Nephron (organoid): ENCODE results near the gene DOCK6.

Experiments used
- H3K27ac Mint-ChIP-seq, 3 experiments: 2 replicates each; pipeline ENCODE4 v1.8.0; 2020; ENCODE audit warnings: mixed read lengths in 3 of 3, mild to moderate bottlenecking in 2 of 3, moderate library complexity in 1 of 3
- H3K27me3 Mint-ChIP-seq: 2 replicates; pipeline ENCODE4 v1.8.0; 2021; ENCODE audit warnings: low read depth, mild to moderate bottlenecking, moderate library complexity, mixed read lengths
- H3K36me3 Mint-ChIP-seq: 2 replicates; pipeline ENCODE4 v1.8.0; 2020; ENCODE audit warnings: low read depth, mixed read lengths
- H3K4me1 Mint-ChIP-seq: 2 replicates; pipeline ENCODE4 v1.8.0; 2020; ENCODE audit warnings: mixed read lengths
- H3K4me3 Mint-ChIP-seq, 3 experiments: 2 replicates each; pipeline ENCODE4 v1.8.0; 2020; ENCODE audit warnings: mild to moderate bottlenecking in 3 of 3, mixed read lengths in 3 of 3, moderate library complexity in 2 of 3
- H3K9me3 Mint-ChIP-seq: 2 replicates; pipeline ENCODE4 v1.8.0; 2020; ENCODE audit warnings: mixed read lengths
- CTCF ChIP-seq, 3 experiments: fragments of 200-600 bp; sonication (generic); IDR thresholded peaks; one replicate each; pipeline ENCODE4 v1.5.0; 2021; ENCODE audit warnings: antibody characterized with exemption in 3 of 3; ENCODE audit not compliant: unreplicated experiment in 3 of 3

DOCK6 gene

DNA sequence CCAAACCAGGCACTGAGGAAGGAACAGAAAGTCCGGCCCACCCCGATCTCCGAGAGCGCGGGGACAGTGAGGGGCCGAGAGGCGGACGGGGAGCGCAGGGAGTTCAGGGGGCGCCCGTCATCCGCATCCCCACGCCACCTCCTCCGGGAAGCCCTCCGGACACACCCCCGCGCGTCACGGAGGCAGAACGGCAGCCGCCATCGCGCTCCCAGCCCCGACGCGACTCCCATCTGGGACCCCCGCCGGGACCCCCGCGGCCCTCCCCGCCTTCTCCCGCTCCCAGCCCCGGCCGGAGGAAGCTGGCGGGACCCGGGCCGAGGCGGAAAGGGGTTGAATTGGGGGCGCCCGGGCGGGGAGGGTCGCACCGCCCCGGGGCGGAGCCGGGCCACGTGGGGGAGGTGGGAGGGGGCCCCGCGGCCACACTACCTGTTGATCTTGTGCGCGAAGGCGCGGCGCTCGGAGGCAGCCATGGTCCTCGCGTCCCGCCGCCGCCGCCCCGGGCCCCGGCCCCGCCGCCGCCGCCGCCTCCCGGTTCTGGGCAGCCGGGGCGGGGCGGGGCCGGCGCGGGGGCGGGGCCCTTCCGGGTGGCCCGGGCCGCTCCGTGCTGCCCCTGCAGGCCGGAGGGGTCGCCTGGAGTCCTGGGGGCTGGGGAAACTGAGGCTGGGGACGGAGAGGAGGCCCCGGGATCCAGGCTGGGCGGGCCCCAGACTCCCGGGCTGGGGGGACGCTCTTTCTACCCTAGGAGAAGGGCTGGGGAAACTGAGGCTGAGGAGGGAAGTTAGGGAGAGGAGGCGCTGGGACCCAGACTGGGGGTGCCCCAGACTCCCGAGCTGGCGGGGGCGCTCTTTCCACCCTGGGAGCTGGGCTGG, at the start of gene DOCK6:
TSS of gene DOCK6 (minus strand) at position 554 of the 869 bp plus-strand sequence. CDS start at position 470, 84 bp downstream.
- Mint-ChIP-seq H3K36me3 (no peaks in the 10 kb centered on the region), H3K27me3 (peaks cover 10% of the 10 kb centered on the region), H3K27ac (peak within 1 kb of the TSS; percentile 88 to 92 (median 91)), H3K4me3 (peak within 1 kb of the TSS; percentile 84 to 92 (median 89)), H3K4me1 (no peaks in the 10 kb centered on the region), H3K9me3 (no peaks in the 10 kb centered on the region)
- TF ChIP-seq CTCF (IDR thresholded peaks at IDR 0.05; ENCODE audit: unreplicated experiment in 3 of 3) = peak; percentile 17 to 43 (median 37)

DNA sequence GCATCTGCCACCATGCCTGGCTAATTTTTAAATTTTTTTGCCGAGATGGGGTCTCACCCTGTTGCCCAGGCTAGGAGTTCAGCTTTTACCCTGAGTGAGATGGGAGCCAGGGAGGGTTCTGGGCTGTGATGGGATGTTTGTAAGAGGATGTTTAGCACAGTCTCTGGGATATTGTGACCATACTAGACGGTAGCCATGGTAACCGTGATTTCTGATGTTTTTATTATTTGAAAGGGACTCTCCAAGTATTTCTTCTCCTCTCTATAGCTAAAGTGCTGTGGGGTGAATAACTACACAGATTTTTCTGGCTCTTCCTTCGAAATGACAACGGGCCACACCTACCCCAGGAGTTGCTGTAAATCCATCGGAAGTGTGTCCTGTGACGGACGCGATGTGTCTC, 44.0 kb upstream of the DOCK6 start:
- TF ChIP-seq CTCF (IDR thresholded peaks at IDR 0.05; ENCODE audit: unreplicated experiment in 3 of 3) = no peak
- no peaks in the 10 kb centered on the region for H3K4me1 Mint-ChIP-seq
- no peaks in the 10 kb centered on the region for H3K36me3 Mint-ChIP-seq
- H3K27me3 Mint-ChIP-seq = no peaks in the 10 kb centered on the region
- peaks cover 2% of the 10 kb centered on the region for H3K9me3 Mint-ChIP-seq
- no peak overlapping the region for H3K4me3 Mint-ChIP-seq
- no peak overlapping the region for H3K27ac Mint-ChIP-seq

- H3K27ac Mint-ChIP-seq = no peak overlapping the region
- TF ChIP-seq CTCF (IDR thresholded peaks at IDR 0.05; ENCODE audit: unreplicated experiment in 3 of 3) = no peak
- H3K4me1 Mint-ChIP-seq = no peaks in the 10 kb centered on the region
- no peaks in the 10 kb centered on the region for H3K36me3 Mint-ChIP-seq
- H3K27me3 Mint-ChIP-seq = no peaks in the 10 kb centered on the region
- H3K9me3 Mint-ChIP-seq = peaks cover under 1% of the 10 kb centered on the region
- no peak overlapping the region for H3K4me3 Mint-ChIP-seq
Observed at GRCh38 chr19:11304936-11305335, 42.6 kb upstream of the DOCK6 start.

DNA sequence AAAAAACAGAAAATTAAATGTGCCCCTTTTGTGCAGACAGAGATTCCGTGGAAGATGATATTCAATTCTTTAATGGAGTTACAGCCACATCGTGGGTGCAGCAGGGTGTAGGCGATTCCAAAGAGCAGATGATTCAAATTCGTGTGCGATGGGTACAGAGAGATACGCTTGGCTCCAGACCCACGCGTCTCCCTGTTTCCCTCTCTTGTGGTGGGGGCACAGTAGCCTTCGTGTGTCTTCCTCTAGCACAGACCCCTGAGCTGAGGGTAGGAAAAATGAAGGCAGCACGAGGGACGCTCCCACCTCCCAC, 38.4 kb upstream of the DOCK6 start:
- Mint-ChIP-seq H3K4me3 (no peak overlapping the region), H3K27ac (no peak overlapping the region), H3K27me3 (no peaks in the 10 kb centered on the region), H3K36me3 (no peaks in the 10 kb centered on the region), H3K4me1 (peaks cover 5% of the 10 kb centered on the region), H3K9me3 (no peaks in the 10 kb centered on the region)
- no peak for TF ChIP-seq CTCF (IDR thresholded peaks at IDR 0.05; ENCODE audit: unreplicated experiment in 3 of 3)

DNA sequence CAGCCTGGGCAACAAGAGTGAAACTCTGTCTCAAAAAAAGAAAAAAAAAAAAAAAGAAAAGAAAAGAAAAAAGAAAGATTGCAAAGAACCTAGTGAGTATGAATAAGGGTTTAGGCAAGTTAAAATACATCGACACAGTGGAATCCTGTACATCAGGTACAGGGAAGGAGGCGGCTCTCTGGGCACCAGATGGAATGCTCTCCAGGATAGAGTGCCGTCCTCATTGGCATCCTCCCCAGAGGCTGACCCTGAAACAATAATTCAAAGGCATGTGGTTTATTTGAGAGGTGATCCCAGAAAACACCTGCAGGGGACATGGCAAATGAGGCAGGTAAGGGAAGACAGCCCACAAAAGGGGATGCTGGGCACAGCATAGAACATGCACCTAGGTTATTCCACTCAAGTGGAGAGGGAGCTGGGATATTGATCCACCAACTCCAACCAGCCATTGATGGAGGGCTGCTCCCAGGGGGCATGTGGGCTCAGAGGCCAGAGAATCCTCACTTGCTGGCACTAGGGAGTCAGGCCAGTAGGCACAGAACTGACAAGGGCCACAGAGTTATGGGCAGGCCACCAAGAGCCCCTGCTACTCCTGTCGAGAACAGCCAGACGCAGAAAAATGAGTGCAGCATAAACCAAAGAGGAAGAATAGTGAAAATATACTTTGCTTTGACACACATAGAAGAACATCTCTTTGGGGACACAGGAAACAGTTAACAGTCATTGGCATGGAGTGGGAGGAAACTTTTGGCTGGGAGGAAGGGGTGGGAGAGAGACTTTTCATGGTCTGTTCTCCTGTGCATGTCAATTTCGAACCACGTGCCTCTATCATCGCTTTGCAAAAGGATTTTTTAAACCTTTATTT, 37.9 kb upstream of the DOCK6 start:
- Mint-ChIP-seq H3K4me3 (no peak overlapping the region), H3K27me3 (no peaks in the 10 kb centered on the region), H3K27ac (no peak overlapping the region), H3K36me3 (no peaks in the 10 kb centered on the region), H3K4me1 (peaks cover 5% of the 10 kb centered on the region), H3K9me3 (no peaks in the 10 kb centered on the region)
- no peak for TF ChIP-seq CTCF (IDR thresholded peaks at IDR 0.05; ENCODE audit: unreplicated experiment in 3 of 3)
